CD4-positive, alpha-beta T cell treated with Interleukin-15 for 4 hours (primary cell): ENCODE results near the gene CCDC74B.
"Not testable (repeated sequence)": the region's sequence is repeated elsewhere in the genome, so short reads cannot be mapped to it uniquely, and the experiment has no call there.

Source experiments
- DNase-seq: peaks from one replicate; pipeline ENCODE4 v3.0.0-alpha.2; 2020; ENCODE audit warnings: low spot score

The CCDC74B gene

DNA sequence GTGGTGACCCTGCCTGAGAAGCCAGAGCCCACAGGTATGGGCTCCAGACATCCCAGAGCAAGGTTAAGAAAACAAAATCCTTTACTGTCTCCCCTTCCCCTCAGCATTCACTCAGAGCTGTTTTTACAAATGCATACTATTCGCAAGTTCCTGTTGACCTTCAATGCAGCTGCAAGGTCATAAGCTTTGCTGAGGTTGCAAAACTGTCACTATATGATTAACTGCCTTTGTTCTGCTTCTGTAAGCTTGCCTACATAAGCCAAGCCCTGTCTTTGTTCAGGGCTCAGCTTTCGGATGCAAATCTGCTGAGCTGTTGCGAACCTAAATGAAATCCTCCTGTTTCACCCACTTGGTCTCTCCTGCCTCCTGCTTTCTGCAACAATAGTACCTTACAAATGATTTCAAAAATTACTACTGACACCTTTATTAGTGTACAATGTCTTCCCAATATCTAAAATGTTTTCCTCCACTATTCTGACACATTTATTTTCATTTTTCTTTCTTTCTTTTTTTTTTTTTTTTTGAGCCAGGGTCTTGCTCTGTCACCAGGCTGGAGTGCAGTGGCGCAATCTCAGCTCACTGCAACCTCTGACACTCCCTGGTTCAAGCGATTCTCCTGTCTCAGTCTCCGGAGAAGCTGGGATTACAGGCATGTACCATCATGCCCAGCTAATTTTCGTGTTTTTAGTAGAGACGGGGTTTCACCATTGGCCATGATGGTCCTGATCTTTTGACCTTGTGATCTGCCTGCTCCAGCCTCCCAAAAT lies 42.1 kb downstream of the CCDC74B start:
- not testable (repeated sequence) for DNase-seq
